ENCODE measurements around the gene ZNF180. TPM values are rescaled to one million over a fixed set of nuclear protein-coding genes. Genes with fewer than 3 reads are reported as not detected.

The ZNF180 gene
- total RNA-seq, 1 experiment from 2014 or later, result 10.4 TPM

DNA sequence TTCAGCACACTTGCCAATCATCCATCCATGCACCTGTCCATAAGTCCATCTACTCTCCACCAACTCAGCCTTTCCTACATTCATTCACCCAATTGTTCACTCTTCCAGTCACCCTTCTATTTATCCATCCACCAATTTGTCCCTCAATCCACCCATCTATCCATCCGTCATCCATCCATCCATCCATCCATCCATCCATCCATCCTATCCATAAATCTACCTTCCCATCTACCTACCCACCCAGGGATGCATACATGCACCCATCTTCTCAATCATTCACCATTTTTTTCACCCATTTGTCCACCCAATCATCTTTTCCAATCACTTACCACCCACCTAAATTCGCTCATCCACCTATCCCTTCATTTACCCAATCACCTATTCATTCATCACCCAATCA lies 43.7 kb upstream of the ZNF180 start:
- TF ChIP-seq EZH2 (IDR thresholded peaks at IDR 0.05; ENCODE audit: borderline replicate concordance, low read depth, low read length, poor library complexity, severe bottlenecking), result no peak
- TF ChIP-seq, protein P1, sequence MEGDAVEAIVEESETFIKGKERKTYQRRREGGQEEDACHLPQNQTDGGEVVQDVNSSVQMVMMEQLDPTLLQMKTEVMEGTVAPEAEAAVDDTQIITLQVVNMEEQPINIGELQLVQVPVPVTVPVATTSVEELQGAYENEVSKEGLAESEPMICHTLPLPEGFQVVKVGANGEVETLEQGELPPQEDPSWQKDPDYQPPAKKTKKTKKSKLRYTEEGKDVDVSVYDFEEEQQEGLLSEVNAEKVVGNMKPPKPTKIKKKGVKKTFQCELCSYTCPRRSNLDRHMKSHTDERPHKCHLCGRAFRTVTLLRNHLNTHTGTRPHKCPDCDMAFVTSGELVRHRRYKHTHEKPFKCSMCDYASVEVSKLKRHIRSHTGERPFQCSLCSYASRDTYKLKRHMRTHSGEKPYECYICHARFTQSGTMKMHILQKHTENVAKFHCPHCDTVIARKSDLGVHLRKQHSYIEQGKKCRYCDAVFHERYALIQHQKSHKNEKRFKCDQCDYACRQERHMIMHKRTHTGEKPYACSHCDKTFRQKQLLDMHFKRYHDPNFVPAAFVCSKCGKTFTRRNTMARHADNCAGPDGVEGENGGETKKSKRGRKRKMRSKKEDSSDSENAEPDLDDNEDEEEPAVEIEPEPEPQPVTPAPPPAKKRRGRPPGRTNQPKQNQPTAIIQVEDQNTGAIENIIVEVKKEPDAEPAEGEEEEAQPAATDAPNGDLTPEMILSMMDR (conservative IDR thresholded peaks at IDR 0.05; ENCODE audit: low read depth, low read length), result no peak
- intact Hi-C loops (cut with micrococcal nuclease; ENCODE audit: unreplicated experiment), result no loop called here
- Histone ChIP-seq H3K4me3 (ENCODE audit: low read depth, low read length, poor library complexity, severe bottlenecking) (no peak overlapping the region), H3K36me3 (ENCODE audit: insufficient read depth, low read length, poor library complexity, severe bottlenecking) (no peaks in the 10 kb centered on the region), H3K27me3 (replicated peaks; ENCODE audit: insufficient read depth, low read depth, low read length, poor library complexity) (no peaks in the 10 kb centered on the region), H3K27ac (ENCODE audit: low read depth, low read length, poor library complexity, severe bottlenecking) (no peak overlapping the region), H3K9me3 (ENCODE audit: low read depth, low read length, poor library complexity, severe bottlenecking) (no peaks in the 10 kb centered on the region), H3K4me1 (ENCODE audit: insufficient read depth, low read length, poor library complexity, severe bottlenecking) (no peaks in the 10 kb centered on the region)
- no peak for DNase-seq (ENCODE audit: low spot score)
- BruUV-seq (replicated peaks), result no TSS peak
- ChIA-PET POLR2A (ENCODE audit: low non-redundant PET) (no interaction called here), CTCF (no interaction called here)

DNA sequence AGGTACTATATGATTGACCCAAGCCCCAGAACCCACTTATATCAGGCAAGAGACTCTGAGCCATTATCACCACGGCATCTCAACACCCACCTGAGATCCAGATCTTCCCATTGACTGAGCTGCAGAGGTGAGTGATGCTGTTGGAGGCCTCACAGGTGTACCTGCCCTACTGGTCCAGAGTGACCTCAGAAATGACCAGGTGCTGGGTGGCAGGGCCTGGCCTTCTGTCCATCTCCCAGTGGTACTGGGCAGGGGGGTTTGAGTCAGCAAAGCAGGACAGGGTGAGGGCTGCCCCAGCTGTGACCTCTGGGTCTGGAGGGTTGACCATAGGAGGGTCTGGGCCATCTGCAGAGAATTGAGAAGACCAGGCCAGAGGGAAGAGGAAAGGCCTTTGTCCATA lies 42.3 kb upstream of the ZNF180 start:
- POLR2A ChIA-PET (ENCODE audit: low non-redundant PET), result no interaction called here
- no peak for TF ChIP-seq EZH2 (IDR thresholded peaks at IDR 0.05; ENCODE audit: borderline replicate concordance, low read depth, low read length, poor library complexity, severe bottlenecking)
- TF ChIP-seq, protein P1 (conservative IDR thresholded peaks at IDR 0.05; ENCODE audit: low read depth, low read length), result no peak
- intact Hi-C loops (cut with micrococcal nuclease; ENCODE audit: unreplicated experiment), result no loop called here

DNA sequence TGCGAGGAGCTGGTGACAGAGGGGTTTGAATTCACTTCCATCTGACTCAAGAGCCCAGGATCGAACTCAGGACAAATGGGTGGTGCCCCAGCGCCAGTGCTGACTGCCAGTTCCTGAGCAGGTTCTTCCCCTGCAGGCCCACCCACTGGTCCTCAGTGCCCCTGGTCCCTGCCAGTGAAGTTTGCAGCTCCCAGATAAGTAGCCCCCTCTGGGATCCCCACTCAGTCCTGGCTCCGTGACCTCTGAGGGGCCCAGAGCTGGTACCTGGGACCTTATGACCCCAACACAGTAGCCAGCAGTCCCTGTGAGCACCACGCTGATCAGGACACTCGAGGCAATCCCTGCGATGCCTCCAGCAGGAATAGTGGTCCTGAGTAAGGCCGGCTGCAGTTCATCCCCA lies 40.4 kb upstream of the ZNF180 start:
- Histone ChIP-seq H3K27ac (ENCODE audit: low read depth, low read length, poor library complexity, severe bottlenecking) (no peak overlapping the region), H3K9me3 (ENCODE audit: low read depth, low read length, poor library complexity, severe bottlenecking) (no peaks in the 10 kb centered on the region), H3K4me3 (ENCODE audit: low read depth, low read length, poor library complexity, severe bottlenecking) (no peak overlapping the region), H3K27me3 (replicated peaks; ENCODE audit: insufficient read depth, low read depth, low read length, poor library complexity) (no peaks in the 10 kb centered on the region), H3K4me1 (ENCODE audit: insufficient read depth, low read length, poor library complexity, severe bottlenecking) (no peaks in the 10 kb centered on the region), H3K36me3 (ENCODE audit: insufficient read depth, low read length, poor library complexity, severe bottlenecking) (no peaks in the 10 kb centered on the region)
- DNase-seq (ENCODE audit: low spot score), result no peak
- CTCF ChIA-PET, result no interaction called here
- intact Hi-C loops (cut with micrococcal nuclease; ENCODE audit: unreplicated experiment), result no loop called here
- TF ChIP-seq EZH2 (IDR thresholded peaks at IDR 0.05; ENCODE audit: borderline replicate concordance, low read depth, low read length, poor library complexity, severe bottlenecking), result no peak
- TF ChIP-seq, protein P1 (conservative IDR thresholded peaks at IDR 0.05; ENCODE audit: low read depth, low read length), result no peak
- BruUV-seq (replicated peaks), result no TSS peak
- POLR2A ChIA-PET (ENCODE audit: low non-redundant PET), result no interaction called here

More for the DNA sequence above, 42.3 kb upstream of the ZNF180 start:
- CTCF ChIA-PET, result no interaction called here
- Histone ChIP-seq H3K27me3 (replicated peaks; ENCODE audit: insufficient read depth, low read depth, low read length, poor library complexity) (no peaks in the 10 kb centered on the region), H3K4me1 (ENCODE audit: insufficient read depth, low read length, poor library complexity, severe bottlenecking) (no peaks in the 10 kb centered on the region), H3K9me3 (ENCODE audit: low read depth, low read length, poor library complexity, severe bottlenecking) (no peaks in the 10 kb centered on the region), H3K36me3 (ENCODE audit: insufficient read depth, low read length, poor library complexity, severe bottlenecking) (no peaks in the 10 kb centered on the region), H3K27ac (ENCODE audit: low read depth, low read length, poor library complexity, severe bottlenecking) (no peak overlapping the region), H3K4me3 (ENCODE audit: low read depth, low read length, poor library complexity, severe bottlenecking) (no peak overlapping the region)
- no peak for DNase-seq (ENCODE audit: low spot score)
- BruUV-seq (replicated peaks), result no TSS peak
